HG03460 (cell line): ENCODE results near the gene KRTAP4-6.
"Not testable (repeated sequence)": the region's sequence is repeated elsewhere in the genome, so short reads cannot be mapped to it uniquely, and the experiment has no call there.

ENCODE experiments used
- ATAC-seq: cut with Tn5 transposase; IDR thresholded peaks from one replicate; pipeline ENCODE4 v1.9.1; 2021; ENCODE audit not compliant: unreplicated experiment

The KRTAP4-6 gene

GRCh38 chr17:41147531-41148204 lies 7.3 kb upstream of the KRTAP4-6 start:
- no peak for ATAC-seq

DNA sequence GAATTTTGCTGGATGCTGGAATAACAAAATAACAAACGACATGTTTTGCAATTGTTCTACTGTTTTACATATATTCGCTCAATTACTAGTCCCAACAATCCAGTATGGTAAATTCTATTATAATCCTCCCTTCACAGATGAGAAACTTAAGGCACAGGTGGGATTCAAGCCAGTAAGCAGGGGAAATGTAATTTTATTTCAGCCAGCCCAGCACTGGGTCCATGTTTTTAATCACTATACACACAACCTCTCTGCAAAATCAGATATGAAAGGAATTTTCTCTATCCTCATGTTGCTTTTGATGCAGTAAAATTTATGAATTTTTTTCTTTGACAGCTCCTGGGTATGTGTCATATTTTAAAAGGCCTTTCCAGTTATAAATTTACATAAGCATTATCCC lies 4.9 kb upstream of the KRTAP4-6 start:
- ATAC-seq: no peak

- no peak for ATAC-seq
These were observed 4.5 kb upstream of the KRTAP4-6 start for GRCh38 chr17:41144846-41145245.

- no peak for ATAC-seq
These were observed 1.0 kb upstream of the KRTAP4-6 start for GRCh38 chr17:41141361-41141760.

DNA sequence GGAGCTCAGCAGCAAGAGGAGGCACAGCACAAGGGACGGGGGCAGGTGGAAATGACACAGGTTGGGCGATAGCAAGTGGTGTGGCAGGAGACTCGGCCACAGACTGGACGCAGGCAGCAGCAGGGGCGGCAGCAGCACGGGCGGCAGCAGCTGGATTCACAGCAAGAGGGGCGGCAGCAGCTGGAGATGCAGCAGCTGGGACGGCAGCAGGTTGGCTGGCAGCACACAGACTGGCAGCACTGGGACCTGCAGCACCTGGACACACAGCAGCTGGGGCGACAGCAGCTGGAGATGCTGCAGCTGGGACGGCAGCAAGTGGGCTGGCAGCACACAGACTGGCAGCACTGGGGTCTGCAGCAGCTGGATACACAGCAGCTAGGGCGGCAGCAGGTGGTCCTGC lies 479 bp downstream of the KRTAP4-6 start:
- not testable (repeated sequence) for ATAC-seq

- ATAC-seq: no peak
These were observed 6.2 kb downstream of the KRTAP4-6 start for GRCh38 chr17:41133880-41134735.

GRCh38 chr17:41131979-41132378 lies 8.4 kb downstream of the KRTAP4-6 start:
- no peak for ATAC-seq

GRCh38 chr17:41127371-41127770 lies 13.0 kb downstream of the KRTAP4-6 start:
- ATAC-seq: no peak

DNA sequence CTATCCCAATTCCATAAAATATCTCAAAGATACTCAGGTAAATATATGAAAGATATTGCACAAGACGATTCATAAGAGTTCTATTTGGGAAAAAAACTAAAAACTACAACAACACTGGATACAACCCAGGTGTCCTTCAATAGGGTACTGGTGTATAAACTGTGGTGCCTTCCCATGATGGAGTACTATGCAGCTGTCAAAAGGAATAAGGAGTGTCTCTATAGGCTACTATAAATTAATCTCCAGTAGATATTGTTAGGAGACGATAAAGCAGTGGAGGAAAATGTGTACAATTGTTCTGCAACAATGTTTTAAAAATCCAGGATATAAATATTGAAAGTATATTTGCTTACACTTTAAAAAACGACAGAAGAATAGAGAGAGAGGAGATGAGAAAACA lies 13.9 kb downstream of the KRTAP4-6 start:
- no peak for ATAC-seq

DNA sequence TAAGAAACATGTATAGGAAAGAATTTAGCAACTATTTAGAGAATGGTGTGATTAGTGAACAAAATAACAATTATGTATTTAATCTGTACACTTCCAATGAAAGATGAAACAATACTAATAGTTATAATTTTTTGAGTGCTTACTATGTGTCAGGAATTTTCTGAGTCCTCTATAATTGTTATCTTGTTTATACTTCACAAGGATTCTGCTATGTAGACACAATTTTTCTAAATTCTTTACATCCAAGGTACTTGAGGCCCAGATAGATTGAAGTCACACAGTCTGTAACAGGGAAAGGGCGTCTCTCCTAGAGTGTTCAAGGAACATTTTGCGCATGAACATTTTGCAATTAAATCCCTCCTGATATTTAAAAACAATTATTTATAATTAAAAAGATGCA lies 15.3 kb downstream of the KRTAP4-6 start:
- no peak for ATAC-seq

DNA sequence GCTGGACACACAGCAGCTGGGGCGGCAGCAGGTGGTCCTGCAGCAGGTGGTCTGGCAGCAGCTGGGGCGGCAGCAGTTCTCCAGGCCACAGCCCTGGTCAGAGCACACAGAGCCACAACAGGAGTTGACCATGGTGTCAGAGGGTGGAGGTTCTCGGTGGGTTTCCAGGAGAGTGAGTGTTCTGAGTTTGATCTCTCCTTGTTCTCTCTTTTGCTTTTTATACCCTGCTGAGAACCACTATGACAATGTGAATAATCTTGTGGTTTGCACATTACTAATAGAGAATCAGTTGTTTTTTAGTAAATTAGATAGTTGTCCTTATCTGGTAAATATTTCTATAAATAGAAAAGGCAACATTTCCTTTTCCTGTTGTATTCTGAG lies 16.4 kb downstream of the KRTAP4-6 start, which contains the start of gene KRTAP4-12:
KRTAP4-12 (minus strand) TSS at position 192 of the 381 bp plus-strand sequence; CDS start at position 132, 60 bp downstream.
- not testable (repeated sequence) for ATAC-seq

DNA sequence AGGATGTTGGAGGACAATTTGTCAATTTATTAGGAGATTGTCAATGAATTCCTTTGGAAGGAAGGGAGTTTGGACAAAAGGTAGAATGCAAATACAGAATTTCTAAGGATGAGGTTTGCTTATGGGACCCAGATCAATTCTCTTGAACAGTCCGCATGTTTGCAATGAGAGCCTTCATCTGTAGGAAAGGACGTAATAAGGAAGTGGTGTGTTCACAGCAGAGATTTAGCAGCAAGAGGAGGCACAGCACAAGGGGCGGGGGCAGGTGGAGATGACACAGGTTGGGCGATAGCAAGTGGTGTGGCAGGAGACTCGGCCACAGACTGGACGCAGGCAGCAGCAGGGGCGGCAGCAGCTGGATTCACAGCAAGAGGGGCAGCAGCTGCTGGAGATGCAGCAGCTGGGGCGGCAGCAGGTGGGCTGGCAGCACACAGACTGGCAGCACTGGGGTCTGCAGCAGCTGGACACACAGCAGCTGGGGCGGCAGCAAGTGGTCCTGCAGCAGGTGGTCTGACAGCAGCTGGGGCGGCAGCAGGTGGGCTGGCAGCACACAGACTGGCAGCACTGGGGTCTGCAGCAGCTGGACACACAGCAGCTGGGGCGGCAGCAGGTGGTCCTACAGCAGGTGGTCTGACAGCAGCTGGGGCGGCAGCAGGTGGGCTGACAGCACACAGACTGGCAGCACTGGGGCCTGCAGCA lies 16.9 kb downstream of the KRTAP4-6 start:
- ATAC-seq: not testable (repeated sequence)

- no peak for ATAC-seq
These were observed 18.6 kb downstream of the KRTAP4-6 start for GRCh38 chr17:41121742-41122141.

DNA sequence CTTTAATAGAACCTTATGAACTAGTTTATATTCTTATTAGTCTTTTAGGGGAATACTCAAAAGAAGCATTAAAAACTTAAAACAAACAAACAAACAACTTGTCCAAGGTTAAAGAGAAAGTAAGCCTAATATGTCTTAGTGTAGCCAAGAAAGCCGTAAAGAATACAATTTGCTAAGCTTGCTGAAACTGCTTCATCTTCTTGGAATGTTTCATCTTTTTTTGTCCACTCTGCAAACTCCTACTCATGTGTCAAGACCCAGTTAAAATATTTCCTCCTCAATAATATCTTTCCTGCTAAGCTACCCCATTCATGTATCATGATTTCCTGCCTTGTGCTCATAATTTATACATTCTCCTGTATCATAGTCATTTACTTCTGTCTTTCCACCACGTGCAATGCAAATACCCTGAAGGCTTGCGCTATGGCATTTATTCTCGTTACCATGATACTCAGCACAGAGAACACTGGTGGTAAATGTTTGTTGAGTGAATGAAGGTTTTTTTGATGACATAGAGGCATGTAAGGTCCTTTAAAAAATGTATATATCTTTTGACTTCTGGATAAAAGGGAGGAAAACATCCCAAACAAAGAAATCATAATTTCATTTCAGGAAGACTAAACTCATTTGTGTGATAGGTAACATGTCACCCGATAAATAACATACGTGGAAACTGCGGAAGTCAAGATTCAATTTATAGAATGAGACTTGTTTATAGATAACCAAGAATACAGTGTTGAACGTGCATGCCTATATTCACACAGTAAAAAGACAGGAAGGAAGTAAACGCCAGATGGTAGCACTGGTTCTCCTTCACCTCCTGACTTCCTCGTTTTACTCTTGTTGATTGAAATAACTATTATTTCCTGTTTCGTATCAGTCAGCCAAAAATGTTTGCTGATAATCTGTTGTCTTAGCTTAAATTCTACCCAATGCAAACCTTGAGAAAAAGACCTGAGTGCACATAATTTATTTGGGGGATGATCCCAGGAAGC lies 20.4 kb downstream of the KRTAP4-6 start:
- ATAC-seq: not testable (repeated sequence)

DNA sequence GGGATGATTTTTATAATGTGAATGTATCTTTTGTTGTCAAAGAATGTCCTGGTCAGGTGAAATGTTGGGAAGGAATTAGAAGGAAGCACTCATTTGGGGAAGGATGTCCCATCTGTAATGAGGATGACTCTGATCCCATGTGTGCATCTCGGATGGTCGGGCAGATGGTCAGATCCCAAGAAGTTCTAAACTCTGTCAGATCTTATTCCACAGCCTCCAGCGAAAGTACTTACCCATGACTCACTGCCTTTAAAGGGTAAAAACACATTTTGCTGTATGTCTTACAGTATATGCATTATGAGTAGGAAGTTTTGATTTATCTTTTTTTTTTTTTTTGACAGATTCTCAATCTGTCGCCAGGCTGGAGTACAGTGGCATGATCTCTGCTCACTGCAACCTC lies 21.6 kb downstream of the KRTAP4-6 start:
- no peak for ATAC-seq

DNA sequence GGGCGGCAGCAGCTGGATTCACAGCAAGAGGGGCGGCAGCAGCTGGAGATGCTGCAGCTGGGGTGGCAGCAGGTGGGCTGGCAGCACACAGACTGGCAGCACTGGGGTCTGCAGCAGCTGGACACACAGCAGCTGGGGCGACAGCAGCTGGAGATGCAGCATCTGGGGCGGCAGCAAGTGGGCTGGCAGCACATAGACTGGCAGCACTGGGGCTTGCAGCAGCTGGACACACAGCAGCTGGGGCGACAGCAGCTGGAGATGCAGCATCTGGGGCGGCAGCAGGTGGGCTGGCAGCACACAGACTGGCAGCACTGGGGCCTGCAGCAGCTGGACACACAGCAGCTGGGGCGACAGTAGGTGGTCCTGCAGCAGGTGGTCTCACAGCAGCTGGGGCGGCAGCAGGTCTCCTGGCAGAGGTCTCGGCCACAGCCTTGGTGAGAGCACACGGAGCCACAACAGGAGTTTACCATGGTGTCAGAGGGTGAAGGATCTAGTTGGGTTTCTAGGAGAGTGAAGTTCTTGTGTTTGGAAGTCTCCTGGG lies 22.4 kb downstream of the KRTAP4-6 start, which contains the start of gene KRTAP4-11:
KRTAP4-11 (minus strand) TSS at position 528 of the 541 bp plus-strand sequence; CDS start at position 470, 58 bp downstream.
- ATAC-seq: not testable (repeated sequence)

DNA sequence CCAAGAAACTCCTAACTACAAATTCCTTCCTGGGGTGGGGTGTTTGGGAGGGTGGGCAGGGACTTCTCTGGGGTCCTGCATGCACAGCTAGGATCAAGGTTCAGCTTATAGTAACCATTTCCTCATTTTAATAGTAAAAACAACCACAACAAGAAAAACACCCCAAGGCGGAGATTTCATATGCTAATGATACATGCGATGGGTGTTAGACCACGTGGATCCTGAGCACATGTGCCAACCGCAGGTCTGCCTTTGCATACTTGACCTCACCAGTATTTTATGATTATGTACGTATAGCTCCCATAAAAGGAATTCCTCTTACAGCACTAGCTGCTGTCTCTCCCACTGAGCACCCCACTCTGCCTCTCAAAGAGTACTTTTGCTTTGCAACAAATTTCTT lies 24.0 kb downstream of the KRTAP4-6 start:
- ATAC-seq: no peak

DNA sequence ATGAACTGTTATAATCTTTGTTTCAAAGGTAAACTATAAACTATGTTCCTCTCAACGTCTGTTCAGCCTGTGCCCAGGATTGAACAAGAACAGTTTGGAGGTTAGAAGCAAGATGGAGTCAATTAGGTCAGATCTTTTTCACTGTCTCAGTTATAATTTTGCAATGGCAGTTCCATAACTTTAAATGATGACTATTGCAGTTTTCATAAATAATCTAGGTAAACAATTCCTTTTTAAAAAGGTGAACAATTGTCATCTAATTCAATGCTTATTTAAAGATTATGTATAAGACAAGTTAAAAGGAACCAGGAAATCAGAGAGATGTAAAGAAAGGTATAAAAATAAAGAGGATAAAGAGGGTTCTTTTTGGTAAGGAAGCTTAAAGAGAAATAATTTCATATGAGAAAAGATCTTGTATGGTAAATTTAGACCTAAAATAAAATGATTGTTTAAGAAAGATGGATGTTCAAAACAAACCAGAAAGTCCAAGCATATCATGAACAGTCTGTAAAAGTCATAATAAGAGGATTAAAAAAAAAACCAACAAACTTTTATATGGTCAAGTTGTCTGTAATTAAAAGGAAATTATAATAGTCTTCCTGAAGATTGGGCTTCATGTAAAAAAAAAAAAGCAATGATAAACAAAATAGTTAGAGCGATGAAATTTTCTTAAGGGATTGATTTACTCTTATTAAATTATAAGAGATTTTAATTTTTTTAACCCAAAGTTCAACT lies 29.0 kb downstream of the KRTAP4-6 start:
- no peak for ATAC-seq

- not testable (repeated sequence) for ATAC-seq
These were observed 31.5 kb downstream of the KRTAP4-6 start for GRCh38 chr17:41108728-41109386.
